GM21529 (cell line): ENCODE results near the gene PAK4.

Source experiments
- ATAC-seq: cut with Tn5 transposase; IDR thresholded peaks from one replicate; pipeline ENCODE4 v1.9.1; 2021; ENCODE audit not compliant: unreplicated experiment

Gene PAK4

DNA sequence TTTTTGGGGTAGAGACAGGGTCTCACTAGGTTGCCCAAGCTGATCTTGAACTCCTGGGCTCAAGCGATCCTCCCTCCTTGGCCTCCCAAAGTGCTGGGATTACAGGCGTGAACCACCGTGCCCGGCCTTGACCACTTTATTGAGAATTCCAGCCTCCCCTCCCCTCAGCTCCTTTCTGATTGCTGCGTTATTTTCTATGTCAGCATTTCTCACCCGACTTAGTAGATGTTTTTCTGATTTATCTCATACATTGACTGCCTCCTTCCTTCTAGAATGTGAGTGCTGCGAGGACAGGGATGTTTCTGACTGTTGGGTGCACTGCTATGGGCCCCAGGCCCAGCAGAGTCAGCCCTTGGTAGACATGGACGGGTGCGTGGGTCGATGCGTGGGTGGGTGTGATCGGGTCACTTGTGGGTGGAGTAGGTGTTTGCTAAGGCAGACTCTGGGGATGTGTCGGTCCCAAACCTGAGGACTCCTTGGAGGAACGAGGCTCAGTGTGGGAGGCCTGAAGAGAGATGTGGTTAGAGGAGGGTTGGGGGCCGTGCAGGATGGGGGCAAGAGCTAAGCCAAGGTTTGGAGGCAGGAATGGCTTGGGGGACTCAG lies 37.0 kb downstream of the PAK4 start:
- no peak for ATAC-seq

GRCh38 chr19:39163621-39164020 lies 38.0 kb downstream of the PAK4 start:
- no peak for ATAC-seq

DNA sequence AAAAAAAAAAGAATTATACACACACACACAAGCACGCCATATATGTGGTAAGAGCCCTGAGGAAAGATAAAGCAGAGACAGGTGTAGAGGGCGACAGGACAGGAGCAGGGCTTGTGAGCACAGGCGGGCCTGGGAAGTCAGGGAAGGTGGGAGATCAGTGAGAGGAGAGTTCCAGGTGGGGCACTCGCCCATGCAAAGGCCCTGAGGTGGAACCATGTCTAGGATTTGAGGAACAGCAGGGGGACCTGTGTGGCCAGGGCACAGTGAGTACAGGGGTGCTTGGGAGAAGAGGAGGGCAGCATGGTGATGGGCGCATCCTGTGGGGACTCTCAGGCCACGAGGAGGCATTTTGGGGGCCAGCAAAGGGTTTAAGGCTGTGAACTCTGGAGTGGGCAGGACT lies 38.7 kb downstream of the PAK4 start:
- no peak for ATAC-seq

DNA sequence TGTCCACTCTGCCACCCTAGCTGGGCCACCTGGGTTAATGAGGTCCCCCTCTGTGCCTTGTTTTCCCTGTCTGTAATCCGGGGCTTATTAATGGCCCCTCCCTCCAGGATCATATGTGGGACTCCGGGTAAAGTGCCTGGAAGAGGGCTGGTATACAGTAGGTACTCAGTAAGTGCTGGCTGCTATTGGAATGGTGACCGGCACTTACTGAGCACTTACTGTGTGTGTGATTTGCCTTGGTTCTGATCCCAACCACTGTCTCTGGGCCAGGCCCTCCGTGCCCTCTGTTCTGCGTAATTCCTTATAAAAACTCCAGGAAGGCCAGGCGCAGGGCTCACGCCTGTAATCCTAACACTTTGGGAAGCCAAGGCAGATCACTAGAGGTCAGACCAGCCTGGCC lies 40.3 kb downstream of the PAK4 start:
- ATAC-seq: no peak

GRCh38 chr19:39166571-39167391 lies 41.2 kb downstream of the PAK4 start:
- no peak for ATAC-seq

DNA sequence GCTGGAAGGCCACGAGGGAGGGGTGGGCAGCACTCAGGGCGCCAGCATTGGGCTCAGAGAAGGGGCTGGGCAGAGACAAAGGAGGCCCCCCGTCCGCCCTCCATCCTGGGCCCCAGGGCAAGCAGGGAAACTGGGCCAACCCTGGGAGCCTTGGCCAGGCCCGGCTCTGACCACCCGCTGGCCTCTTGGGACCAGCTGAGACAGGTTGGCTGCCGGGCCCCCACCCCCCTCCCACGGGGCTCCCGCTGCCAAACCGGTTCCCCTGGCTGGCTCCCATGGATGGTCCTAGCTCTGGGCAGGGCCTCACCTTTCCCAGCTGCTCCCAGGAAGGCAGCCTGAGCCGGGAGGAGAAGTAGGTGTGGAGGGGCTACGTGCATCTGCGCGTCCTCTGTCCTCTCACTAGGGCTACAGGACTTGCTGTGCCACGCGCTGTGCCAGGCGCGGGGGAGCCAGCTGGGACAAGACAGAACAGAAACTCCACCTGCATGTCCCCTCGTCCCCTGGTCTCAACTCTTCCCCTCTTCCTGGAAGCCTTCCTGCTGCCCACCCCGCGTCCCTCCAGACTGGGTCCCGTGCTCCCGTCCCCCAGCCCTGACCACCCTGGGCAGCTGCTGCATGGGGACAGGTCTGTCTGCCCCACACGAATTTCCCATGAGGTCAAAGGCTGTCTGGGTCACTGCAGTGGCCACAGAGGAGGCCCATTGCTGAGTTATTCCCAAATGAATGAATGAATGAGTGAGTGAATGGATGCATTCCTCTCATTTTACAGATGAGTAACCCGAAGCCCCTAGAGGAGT lies 42.1 kb downstream of the PAK4 start:
- no peak for ATAC-seq

- no peak for ATAC-seq
Observed at GRCh38 chr19:39168258-39169142, 42.9 kb downstream of the PAK4 start.

GRCh38 chr19:39169143-39169810 lies 43.7 kb downstream of the PAK4 start:
- ATAC-seq: no peak

GRCh38 chr19:39170386-39171231 lies 45.0 kb downstream of the PAK4 start:
- ATAC-seq: no peak

GRCh38 chr19:39171479-39172465 lies 46.2 kb downstream of the PAK4 start:
- no peak for ATAC-seq

- ATAC-seq: no peak
Observed at GRCh38 chr19:39172700-39173501, 47.3 kb downstream of the PAK4 start.

- no peak for ATAC-seq
Observed at GRCh38 chr19:39173502-39173991, 48.0 kb downstream of the PAK4 start.

- no peak for ATAC-seq
Observed at GRCh38 chr19:39174142-39174541, 48.6 kb downstream of the PAK4 start.

- ATAC-seq: no peak
Observed at GRCh38 chr19:39174558-39175544, 49.3 kb downstream of the PAK4 start.

GRCh38 chr19:39175564-39175963 lies 50.0 kb downstream of the PAK4 start:
- ATAC-seq: no peak

DNA sequence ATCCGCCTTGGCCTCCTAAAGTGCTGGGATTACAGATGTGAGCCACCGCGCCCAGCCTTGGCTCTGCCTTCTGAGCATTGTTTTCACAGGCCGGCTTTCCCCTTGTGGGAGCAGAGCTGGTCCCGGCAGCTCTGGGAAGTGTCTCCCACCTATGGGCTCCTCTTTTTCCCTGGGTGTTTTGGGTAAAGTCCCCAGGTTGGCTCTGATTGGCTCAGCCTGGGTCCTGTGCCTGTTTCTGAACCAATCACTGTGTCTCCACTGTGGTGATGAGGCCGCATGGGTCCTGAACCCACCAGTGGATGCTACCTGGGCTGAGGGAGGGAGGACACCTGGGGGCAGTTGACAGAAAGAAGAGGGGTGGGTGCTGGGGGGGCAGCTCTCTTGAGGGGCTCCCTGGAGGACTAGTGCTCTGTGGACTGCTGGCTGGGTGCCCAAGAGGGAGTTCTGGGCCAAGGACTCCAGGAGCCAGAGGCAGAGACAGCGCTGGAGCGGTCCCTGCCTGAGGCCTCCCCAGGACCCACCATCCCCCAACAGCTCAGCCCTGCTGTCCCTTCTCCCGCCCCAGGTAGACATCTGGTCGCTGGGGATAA lies 51.6 kb downstream of the PAK4 start:
- no peak for ATAC-seq
